ENCODE measurements around the gene ANGEL1. TPM values are rescaled to one million over a fixed set of nuclear protein-coding genes. Genes with fewer than 3 reads are reported as not detected.

The ANGEL1 gene
- total and polyA plus RNA-seq, 2 of the 13 experiments (the other 11 are each of a cell fraction or from before 2014, with no cell fraction given), result 14.3 to 20.1 TPM

DNA sequence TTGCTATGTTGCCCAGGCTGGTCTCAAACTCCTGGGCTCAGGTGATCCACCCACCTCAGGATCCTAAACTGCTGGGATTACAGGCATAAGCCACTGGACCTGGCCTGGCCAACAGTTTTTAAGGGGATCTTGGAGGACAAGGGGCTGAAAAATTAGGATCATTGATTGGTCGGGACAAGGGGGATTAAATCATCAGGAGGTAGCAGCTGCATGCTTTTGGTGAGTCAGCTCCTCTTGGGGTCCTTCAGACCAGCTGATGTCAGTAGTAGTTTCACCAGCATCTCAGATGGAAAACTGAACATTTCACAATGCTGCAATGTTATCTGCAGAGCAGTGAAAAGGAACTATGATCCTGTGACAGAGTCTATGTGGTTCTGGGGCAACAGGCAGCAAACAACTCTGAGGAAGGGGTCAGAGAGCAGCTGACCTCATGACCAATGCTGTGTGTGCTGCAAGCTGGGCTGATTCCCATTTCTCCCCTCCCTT is 19.9 kb upstream of the ANGEL1 start (continued):
- TF ChIP-seq, protein P1, sequence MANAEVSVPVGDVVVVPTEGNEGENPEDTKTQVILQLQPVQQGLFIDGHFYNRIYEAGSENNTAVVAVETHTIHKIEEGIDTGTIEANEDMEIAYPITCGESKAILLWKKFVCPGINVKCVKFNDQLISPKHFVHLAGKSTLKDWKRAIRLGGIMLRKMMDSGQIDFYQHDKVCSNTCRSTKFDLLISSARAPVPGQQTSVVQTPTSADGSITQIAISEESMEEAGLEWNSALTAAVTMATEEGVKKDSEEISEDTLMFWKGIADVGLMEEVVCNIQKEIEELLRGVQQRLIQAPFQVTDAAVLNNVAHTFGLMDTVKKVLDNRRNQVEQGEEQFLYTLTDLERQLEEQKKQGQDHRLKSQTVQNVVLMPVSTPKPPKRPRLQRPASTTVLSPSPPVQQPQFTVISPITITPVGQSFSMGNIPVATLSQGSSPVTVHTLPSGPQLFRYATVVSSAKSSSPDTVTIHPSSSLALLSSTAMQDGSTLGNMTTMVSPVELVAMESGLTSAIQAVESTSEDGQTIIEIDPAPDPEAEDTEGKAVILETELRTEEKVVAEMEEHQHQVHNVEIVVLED (CRISPR knock-in tag; IDR thresholded peaks at IDR 0.05; ENCODE audit: borderline replicate concordance), result no peak
- TF ChIP-seq GLMP (CRISPR knock-in tag; IDR thresholded peaks at IDR 0.05; ENCODE audit: borderline replicate concordance) (no peak), ZFP1 (CRISPR knock-in tag; IDR thresholded peaks at IDR 0.05) (0 out of 2 replicates have a peak, but pooled peaks have one; percentile 75), ARID2 (CRISPR knock-in tag; IDR thresholded peaks at IDR 0.05; ENCODE audit: borderline replicate concordance) (no peak), ZNF660 (CRISPR knock-in tag; IDR thresholded peaks at IDR 0.05; ENCODE audit: borderline replicate concordance, low read depth) (no peak), IRF9 (CRISPR knock-in tag; IDR thresholded peaks at IDR 0.05; ENCODE audit: borderline replicate concordance) (no peak), ZFP41 (CRISPR knock-in tag; IDR thresholded peaks at IDR 0.05; ENCODE audit: borderline replicate concordance) (no peak), POGK (CRISPR knock-in tag; conservative IDR thresholded peaks at IDR 0.05) (peak; percentile 28; the same call in 1 of the 2 replicates), ZNF615 (CRISPR knock-in tag; IDR thresholded peaks at IDR 0.05; ENCODE audit: borderline replicate concordance) (no peak)
- TF ChIP-seq, protein P2, sequence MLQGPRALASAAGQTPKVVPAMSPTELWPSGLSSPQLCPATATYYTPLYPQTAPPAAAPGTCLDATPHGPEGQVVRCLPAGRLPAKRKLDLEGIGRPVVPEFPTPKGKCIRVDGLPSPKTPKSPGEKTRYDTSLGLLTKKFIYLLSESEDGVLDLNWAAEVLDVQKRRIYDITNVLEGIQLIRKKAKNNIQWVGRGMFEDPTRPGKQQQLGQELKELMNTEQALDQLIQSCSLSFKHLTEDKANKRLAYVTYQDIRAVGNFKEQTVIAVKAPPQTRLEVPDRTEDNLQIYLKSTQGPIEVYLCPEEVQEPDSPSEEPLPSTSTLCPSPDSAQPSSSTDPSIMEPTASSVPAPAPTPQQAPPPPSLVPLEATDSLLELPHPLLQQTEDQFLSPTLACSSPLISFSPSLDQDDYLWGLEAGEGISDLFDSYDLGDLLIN (CRISPR knock-in tag; IDR thresholded peaks at IDR 0.05; ENCODE audit: borderline replicate concordance), result no peak
- TF ChIP-seq, protein P3, sequence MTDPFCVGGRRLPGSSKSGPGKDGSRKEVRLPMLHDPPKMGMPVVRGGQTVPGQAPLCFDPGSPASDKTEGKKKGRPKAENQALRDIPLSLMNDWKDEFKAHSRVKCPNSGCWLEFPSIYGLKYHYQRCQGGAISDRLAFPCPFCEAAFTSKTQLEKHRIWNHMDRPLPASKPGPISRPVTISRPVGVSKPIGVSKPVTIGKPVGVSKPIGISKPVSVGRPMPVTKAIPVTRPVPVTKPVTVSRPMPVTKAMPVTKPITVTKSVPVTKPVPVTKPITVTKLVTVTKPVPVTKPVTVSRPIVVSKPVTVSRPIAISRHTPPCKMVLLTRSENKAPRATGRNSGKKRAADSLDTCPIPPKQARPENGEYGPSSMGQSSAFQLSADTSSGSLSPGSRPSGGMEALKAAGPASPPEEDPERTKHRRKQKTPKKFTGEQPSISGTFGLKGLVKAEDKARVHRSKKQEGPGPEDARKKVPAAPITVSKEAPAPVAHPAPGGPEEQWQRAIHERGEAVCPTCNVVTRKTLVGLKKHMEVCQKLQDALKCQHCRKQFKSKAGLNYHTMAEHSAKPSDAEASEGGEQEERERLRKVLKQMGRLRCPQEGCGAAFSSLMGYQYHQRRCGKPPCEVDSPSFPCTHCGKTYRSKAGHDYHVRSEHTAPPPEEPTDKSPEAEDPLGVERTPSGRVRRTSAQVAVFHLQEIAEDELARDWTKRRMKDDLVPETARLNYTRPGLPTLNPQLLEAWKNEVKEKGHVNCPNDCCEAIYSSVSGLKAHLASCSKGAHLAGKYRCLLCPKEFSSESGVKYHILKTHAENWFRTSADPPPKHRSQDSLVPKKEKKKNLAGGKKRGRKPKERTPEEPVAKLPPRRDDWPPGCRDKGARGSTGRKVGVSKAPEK (CRISPR knock-in tag; IDR thresholded peaks at IDR 0.05; ENCODE audit: borderline replicate concordance), result no peak
- TF ChIP-seq, protein P4, sequence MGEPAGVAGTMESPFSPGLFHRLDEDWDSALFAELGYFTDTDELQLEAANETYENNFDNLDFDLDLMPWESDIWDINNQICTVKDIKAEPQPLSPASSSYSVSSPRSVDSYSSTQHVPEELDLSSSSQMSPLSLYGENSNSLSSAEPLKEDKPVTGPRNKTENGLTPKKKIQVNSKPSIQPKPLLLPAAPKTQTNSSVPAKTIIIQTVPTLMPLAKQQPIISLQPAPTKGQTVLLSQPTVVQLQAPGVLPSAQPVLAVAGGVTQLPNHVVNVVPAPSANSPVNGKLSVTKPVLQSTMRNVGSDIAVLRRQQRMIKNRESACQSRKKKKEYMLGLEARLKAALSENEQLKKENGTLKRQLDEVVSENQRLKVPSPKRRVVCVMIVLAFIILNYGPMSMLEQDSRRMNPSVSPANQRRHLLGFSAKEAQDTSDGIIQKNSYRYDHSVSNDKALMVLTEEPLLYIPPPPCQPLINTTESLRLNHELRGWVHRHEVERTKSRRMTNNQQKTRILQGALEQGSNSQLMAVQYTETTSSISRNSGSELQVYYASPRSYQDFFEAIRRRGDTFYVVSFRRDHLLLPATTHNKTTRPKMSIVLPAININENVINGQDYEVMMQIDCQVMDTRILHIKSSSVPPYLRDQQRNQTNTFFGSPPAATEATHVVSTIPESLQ (CRISPR knock-in tag; conservative IDR thresholded peaks at IDR 0.05), result no peak
- TF ChIP-seq, protein P5, sequence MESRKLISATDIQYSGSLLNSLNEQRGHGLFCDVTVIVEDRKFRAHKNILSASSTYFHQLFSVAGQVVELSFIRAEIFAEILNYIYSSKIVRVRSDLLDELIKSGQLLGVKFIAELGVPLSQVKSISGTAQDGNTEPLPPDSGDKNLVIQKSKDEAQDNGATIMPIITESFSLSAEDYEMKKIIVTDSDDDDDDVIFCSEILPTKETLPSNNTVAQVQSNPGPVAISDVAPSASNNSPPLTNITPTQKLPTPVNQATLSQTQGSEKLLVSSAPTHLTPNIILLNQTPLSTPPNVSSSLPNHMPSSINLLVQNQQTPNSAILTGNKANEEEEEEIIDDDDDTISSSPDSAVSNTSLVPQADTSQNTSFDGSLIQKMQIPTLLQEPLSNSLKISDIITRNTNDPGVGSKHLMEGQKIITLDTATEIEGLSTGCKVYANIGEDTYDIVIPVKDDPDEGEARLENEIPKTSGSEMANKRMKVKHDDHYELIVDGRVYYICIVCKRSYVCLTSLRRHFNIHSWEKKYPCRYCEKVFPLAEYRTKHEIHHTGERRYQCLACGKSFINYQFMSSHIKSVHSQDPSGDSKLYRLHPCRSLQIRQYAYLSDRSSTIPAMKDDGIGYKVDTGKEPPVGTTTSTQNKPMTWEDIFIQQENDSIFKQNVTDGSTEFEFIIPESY (CRISPR knock-in tag; IDR thresholded peaks at IDR 0.05), result 0 out of 2 replicates have a peak, but pooled peaks have one; percentile 16

All from HepG2 (cell line).